CD4-positive, alpha-beta T cell treated with Interleukin-1 beta for 1 hour (primary cell): ENCODE measurements around the gene CDH4.

Source experiments
- DNase-seq, 2 donors: peaks; one replicate each; pipeline ENCODE4 v3.0.0-alpha.2; 2020 to 2022

Gene CDH4

DNA sequence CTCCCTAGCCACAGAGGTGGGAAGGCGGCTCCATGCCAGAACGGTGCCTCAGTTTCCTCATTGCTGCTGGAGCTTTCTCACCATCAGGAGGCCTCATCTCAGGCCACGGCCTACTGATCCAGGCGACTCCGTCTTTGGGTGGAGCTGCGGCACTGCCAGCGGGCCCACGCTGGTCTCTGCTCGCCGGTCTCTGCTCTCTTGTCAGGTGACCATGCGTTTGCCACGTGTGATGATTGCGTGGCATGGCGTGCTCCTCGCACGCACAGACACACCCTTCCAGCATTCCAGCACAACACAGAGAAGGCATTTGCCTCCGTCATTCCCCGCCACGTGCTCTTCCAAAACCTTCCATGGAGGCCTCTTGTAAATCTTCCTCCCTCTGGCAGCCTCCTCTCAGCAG, 271.1 kb downstream of the CDH4 start:
- no peak for DNase-seq

DNA sequence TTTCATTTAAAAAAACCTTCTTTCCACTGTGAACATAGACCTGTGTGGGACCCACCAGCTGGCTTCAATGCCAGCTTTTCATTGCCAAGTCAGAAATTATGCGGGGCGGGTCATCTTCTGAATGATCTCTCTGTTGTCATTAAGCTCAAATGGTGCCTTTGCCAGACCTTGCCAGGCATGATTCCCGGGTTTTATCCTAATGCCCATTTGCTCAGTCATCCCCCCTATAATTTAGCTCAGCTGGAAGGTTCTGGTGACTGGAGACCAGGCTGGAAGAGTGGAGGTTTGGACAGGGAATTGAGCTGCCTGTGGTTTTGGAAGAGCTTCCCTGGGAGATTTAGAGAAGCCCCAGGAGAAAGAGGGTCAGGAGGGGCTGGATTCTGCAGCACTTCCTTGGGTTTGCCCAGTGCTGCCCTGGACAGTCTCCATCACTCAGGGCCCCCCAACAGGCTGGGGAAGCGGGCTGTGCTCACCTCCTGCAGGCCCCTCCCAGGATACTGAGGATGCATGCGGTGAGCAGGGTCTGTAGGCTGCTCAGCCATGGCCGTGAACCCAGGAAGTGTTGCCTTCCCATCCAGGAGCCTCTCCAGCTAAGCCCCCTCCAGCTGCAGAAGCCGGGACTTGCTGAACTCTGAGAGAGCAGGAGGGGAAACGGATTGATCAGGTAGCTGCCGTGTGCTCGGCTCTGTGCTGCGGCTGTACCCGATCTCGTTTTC, 273.0 kb downstream of the CDH4 start:
- DNase-seq = no peak

DNA sequence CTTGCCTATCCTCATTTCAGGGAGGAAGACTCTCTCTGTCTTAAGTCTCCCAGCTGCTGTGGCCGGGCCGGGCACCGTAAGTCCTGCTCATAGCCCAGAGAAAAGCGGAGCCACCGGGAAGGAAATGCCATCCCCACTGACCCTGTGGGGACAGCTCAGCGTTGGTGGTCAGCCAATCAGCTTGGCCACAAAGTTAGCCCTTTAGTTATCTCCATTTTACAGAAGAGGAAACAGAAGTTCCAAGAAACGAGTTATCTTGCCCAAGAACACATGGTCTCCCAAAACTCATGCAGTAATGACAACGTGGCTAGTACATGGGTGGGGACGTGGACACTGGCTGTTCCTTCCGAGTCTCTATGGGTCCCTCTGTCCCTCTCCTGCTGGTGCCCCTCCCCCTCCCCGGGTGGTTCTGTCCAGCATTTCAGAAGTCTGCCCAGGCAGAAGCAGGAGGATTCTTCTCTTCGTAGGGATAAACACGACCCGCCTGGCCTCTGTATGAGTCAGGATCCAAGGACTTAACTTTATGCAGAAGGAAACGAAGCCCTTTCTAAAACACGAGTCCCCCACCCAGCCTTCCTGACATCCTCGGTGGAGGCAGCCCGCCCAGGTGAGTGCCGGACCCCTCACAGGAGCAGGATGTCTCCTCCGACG, 273.8 kb downstream of the CDH4 start:
- DNase-seq = no peak

DNA sequence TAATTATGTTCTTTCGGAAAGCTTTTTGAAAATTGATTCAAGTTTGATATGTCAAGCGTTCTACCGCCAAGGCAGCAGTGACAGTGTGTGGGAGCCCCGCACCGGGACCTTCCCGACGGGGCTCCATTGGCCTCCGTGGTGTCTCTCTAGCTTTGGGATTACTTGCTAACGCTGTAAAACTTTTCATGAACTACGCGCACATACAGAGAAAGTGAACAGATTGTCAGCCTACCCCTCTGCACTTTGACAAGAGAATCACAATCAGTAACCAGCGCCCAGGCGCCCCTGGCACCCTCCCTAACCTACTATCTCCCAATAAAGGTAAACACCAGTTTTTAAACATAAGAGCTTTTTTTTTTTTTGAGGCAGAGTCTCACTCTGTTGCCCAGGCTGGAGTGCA, 274.8 kb downstream of the CDH4 start:
- DNase-seq = no peak

DNA sequence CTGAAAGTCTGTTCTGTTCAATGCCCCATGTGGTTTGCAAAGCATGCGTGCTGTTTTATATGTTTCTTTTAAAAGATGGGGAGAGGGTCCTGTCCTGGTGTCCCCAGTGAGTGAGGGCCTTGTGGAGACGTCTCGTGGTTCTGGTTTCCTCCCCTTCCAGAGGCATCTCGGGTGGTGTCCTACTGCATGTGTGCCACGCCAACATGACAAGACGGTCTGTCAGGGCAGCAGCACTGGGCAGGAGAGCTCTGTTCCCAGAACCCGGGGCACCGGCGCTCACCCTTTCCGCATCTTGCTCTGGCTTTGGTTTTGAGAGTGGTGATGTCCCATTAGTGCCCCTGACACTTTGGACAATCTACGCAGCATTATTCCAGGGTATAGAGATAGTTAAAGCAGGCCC, 275.6 kb downstream of the CDH4 start:
- DNase-seq = no peak

DNA sequence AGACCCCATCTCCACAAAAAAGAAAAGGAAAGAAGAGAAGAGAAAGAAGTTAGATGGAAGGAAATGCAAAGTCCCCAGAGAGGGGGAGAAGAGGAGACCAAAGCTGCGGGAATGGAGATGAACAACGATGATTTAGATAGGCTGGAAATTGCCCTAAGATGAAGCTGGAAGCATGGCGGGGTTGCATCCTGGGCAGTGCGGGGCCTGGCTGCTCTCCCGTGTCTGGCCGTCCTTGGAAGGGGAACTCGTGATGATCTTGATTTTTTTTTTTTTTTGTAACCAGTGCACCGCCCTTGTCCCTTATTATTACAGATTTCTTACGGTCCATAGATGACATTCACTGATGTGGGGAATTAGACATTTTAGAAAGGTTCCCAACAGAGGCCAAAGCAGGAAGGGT, 276.5 kb downstream of the CDH4 start:
- no peak for DNase-seq

DNA sequence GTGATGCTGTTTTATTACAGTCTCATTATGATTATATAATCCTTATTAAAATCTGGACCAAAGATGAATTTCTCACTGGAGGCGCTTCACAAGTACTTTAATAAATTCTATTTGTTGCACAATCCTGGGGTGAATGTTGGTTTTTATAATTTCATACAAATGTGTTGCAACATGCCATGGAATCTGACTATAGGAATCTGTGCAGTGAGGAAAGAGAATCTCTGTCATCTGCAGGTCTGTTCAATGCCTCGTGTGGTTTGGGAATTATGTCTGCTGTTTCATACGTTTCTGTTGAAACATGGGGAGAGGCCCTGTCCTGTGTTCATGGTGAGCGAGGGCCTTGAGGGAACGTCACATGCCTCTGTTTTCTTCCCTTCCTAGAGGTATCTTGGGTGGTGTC, 277.3 kb downstream of the CDH4 start:
- DNase-seq = no peak

DNA sequence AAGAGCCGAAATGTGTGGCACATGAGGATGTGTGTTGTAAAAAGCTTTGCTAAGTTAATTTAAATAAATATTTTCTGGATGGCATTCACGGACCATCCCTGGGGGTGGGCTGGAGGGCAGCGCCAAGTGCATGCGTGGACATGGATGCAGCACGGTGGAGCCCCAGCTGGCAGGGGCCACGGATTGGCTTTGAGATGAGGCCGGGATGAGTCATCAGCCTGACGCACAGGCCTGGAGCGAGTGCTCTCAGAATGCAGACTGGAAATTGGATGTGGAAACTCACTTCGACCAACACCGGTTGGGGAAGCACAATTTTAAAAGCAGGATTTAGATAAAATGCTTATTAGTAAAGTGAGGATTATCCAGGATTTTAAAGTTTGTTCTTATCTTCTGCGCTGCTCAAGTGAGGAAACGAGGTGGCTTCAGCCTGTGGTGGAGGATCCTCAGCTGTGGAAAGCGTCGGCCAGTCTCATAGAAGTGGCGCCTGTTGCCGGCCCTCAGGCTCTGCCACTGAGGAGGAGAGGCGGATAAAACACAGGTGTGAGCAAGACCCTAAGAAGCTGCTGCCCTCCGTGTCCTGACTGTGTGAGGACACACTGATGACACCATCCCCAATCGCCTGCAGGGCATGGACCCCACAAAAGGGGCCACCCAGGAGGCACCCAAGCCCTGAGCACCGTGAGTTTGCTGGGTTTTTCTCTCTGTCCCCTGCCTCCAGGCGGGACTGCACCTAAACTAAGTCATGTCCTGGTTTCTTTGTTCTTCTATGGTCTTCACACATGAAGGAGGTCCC, 279.7 kb downstream of the CDH4 start:
- no peak for DNase-seq

DNA sequence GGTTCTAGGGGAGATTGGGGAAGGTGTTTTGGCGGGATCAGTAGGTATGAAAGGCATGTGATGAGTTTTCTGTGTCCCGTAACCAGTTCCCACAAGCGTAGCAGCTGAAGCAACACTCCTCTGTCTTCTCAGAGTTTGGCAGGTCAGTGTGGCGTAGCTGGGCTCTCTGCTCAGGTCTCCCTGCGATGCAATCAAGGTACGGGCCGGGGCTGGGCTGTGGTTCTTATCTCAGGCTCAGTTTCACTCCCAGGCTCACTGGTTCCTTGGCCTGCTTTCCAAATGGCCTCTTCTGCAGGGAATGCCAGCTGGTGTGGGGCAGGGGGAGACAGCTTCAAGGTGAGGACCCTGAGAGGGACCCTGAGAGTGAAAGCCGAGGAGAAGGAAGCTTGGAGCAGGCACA, 280.7 kb downstream of the CDH4 start:
- no peak for DNase-seq

DNA sequence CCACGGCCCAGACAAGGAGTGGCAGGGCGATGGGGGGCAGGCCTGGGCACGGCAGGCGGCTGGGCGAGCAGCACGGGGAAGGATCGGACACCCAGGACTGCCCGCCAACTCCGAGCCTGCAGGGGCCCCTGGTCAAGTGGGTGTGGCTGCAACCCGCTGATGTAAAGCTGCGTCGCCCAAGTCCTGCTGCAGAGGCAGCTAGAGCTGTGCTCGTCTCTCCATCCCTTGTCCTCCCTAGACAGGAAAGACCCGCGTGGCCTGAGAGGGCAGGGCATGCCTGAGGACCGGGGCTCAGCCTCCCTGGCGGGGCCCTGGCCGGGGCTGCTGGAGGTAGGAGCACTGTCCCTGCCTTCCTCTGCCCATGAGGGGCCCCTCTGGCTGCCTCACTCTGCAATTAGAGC, 281.2 kb downstream of the CDH4 start:
- no peak for DNase-seq

DNA sequence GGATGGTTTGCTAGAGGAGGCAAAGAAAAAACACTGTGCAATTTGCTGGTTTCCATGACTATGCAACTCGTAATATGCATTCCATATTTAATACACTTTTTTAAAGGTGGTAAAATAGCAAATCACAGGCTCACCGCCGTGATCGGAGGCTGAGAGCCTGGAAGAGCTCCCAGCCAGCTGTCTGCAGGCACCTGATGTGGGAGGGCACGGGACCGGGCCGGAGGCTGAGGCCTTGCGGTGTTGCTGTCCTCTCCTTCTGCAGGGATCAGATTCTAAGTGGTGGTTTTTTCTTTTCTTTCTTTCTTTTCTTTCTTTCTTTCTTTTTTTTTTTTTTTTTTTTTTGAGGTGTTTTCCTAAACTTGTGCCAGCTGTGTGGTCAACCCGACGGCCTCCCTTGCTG, 282.3 kb downstream of the CDH4 start:
- no peak for DNase-seq

DNA sequence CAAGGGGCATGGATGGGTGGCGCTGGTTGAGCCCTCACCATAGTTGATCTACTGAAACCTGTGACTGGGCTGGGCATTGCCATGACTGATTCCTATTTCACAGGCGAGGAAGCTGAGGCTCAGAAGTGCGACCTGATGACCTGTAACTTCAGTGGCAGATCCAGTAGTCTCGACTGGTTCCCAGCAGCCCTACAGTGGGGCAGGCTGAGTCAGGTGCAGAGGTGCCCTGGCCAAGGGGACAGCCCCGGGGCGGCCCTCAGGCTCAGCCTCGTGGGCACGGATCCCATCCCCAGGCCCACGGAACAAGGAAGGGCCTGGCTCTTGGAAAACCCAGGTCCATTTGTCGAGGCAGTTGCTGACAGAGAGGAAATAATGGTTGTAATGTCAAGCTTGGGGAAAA, 283.0 kb downstream of the CDH4 start:
- DNase-seq = no peak

DNA sequence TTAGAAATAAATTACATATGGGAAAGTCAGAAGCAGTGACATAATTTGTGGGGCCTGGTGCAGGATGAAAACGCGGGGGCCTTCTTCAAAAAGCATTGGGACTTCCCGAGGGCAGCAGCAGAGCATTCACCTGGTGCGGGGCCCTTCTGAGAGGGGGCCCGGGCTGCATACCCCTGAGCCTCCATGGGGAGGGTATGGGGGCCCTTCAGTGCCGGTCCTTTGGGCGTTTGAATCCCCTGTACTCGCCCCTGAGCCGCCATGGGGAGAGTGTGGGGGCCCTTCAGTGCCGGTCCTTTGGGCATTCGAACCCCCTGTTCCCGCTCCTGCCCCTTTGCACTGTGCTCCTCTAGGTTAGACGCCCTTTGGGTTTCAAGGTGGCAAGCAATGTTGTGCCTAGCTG, 283.5 kb downstream of the CDH4 start:
- DNase-seq = no peak

DNA sequence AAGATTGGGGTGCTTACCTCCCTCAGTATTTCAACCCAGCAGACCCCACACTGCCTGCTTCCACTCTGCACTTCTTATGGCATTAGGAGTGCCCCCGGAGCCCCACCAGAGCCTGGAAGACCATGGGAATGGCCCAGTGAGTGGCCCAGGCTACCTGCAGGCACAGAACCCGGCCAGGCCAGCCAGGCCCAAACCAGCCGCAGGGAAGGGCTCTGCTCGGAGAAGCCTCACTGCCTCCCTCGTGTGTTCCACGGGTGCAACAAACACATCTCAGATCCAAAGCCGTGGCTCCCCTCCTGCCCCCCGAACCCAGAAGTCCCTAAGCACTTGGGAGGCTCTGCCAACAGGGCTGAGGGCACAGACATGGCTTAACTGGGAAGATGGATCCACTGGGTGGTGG, 283.9 kb downstream of the CDH4 start:
- DNase-seq = no peak

DNA sequence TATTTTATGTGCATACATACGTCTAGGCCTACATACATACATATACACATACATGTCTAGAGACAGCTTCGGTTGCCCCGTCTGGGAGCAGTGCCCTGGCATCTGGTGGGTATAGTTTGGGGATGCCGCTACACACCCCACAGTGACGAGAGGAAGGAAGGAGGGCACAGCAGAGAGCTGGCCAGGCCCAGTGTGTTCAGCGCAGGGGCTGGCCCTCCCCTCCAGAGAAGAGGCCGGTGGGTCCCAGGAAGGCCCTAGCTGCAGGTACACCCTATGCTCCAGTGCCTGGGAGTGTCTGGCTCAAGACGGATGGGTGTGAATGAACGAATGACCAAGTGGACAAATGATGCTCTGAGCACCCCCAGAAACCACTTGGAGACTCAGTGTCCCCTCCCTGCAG, 284.6 kb downstream of the CDH4 start:
- DNase-seq = no peak

DNA sequence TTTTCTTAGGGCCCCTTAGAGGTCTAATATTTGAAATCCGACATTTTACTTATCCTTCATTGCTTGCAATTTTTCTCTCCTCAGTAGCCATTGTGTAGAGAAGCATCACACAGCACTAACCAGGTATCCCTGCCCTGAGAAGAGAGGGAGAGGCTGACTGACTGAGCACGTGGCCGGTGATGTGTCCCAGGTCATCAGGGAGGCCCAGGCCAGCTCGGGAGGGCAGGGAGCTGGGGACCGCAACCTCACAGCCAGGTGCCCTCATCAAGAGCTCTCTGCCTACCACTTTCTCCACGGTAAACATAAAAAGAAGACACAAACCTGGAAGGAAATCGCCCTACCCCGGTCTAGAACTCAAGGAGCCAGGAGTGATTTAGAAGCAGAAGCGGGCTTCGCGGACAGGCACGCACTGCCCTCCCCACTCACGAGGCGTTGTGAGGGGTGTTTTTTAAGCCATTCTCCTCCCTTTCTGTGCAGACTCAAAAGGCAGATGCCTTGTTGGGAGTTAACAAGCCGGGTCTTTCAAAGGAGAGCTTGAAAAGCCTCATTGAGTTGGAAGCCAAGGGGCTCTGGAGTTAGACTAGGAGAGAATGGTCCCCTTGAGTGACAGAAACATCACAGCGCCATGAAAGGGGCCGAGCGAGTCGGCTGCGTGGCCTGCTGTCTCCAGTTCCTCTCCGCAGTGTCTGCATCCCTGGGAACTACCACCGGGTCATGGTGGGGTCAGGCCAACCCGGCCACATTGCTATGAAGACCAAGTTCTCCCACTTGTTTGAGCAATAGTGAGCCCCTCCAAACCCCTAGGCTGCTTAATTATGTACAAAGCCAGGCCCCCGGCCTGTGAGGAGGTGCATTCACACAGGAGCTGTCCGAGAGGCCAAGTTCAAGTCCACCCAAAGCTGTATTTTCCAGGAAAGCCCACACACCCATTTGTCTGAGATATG, 285.4 kb downstream of the CDH4 start:
- DNase-seq = no peak

DNA sequence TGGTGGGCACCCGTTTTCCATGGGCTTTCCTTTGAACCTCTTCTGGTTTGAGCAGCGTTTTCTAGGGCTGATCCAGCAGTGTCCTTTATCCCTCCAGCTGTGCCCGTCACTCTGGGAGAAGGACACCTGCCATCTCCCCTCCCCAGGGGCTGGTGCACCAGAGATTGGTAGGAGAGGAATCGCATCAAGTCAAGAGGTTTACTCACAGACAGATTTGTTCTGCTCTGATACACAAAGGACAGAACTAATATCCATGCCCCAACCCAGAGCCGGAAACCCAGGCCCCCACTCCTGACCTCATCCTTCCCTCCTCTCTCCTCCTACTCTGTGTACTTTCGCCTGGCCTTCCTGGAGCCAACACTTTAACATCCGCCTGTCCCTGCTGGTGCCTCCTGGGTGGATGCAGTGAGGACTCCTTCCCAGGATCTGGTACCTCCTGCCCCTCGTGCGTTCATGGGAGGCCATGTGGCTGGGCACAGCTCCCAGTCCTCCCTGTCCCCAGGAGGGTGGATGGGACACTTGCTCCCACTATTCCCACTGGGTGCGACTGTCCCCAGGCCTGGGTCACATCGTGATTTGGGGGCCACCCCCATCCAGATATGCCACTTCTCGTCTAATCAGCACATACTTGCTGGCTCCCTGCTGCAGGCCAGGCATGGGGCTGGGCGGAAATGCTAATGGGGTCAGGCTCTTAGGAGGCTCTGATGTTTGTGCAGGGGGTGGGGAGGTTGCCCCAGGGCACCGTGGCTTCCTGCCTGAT, 286.3 kb downstream of the CDH4 start:
- no peak for DNase-seq

DNA sequence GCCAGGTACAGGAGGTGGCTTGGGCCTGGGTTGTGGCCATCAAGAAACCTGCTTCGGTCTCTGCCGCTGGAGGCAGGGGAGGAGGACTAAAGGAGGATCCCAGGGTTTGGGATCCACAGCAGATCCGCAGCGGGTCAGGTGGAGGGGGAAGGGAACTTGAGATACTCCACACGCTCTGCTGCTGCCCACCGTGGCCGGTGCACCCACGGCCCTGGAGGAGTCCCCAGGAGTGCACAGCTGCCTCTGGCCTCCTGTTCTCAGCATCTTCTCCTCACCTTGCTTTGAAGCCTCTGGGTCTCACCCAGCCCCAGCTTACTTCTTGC, 286.8 kb downstream of the CDH4 start:
- DNase-seq = no peak

DNA sequence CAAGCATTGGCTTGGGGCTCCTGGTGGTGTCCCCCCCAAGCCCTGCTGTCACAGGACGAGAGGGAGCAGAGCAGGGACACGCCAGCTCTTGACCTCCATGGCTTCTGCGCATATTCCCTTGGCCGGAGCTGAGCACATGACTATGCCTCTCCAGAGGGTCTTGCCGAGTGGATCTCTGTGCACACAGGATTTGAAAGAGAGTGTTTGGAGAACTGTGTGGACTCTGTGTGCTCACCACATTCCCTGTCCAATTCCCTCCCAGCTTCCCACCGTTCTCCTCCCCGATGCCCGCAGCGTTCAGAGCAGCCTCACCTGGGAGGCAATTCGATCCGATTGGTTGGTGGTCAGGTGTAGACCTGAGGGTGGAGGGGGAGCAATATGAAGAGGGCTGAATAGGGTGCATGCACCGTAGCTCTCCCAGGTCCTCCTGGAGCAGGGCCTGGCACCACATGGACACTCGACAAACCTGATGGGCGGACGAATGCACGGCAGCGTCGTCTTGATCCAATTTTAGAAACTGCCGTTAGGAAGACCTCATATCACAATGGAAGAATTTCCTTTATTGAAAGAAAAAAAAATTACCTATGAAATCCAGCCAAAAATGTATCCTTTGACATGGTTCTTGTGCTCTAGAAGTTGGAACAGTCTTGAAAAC, 287.8 kb downstream of the CDH4 start:
- DNase-seq = no peak

DNA sequence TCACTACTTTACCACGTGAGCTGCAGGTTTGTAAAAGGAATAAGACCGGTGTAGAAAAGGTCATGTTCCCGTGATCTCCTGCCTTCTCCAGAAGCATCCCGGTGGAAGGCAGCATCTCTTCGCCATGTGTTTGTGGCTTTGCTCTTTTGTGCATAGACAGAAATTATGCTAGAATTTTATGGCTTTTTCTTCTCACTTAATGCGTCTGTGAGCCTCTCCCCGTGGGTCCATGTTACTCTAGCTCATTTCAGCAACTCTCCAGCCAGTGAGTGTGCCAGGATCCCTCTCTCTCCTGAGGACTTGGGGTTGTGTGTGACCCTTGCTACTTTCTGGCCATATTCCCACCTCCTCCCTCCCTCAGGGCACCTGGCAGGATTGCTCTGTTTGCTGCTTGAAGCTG, 289.5 kb downstream of the CDH4 start:
- DNase-seq = no peak

DNA sequence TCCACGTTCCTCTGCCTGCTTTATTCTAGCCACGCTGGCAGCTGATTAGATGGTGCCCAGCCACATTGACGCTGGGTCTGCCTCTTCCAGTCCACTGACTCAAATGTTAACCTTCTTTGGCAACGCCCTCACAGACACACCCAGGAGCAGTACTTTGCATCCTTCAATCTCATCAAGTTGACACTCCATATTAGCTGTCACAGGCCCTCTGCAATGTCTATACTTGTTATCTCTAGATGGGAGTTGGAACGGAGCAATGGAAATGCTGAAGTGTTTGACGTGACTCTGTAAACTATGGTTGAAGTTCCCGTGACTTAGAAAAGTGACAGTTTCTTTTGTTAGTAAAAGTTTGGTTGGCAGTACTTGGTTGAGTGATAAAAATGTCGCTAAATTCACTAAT, 291.0 kb downstream of the CDH4 start:
- DNase-seq = no peak
